HG03159 (cell line): ENCODE data around the gene PTPRM.
A peak's percentile ranks its signal among the peaks of the same experiment; 100 is the strongest.

Experiments used
- ATAC-seq: cut with Tn5 transposase; IDR thresholded peaks from one replicate; pipeline ENCODE4 v1.9.1; 2021; ENCODE audit warnings: mild to moderate bottlenecking, moderate library complexity; ENCODE audit not compliant: unreplicated experiment

Gene PTPRM

GRCh38 chr18:7787339-7787738 is 220.2 kb downstream of the PTPRM start:
- ATAC-seq = no peak

GRCh38 chr18:7789856-7790552 is 222.9 kb downstream of the PTPRM start:
- no peak for ATAC-seq

GRCh38 chr18:7793100-7793499 is 226.0 kb downstream of the PTPRM start:
- no peak for ATAC-seq

GRCh38 chr18:7803956-7804469 is 236.9 kb downstream of the PTPRM start:
- ATAC-seq = no peak

DNA sequence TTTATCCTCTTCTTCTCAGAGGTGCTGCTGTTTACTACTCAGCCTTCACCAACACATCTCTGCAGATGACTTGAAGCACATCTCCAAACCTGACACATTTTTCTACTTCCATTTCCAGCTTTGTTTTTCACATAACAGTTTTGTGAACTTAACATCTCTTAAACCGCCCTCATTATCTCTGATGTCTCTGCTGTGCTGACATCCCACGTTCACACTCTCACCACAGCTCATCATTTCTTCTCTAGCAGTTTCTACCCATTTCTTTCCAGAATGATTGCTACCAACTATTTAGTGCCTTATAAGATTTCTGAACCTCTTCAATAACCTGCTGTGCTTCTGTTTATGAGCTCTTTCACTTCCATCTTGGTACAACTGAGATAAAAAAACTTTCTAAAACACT is 238.0 kb downstream of the PTPRM start:
- ATAC-seq = no peak

- no peak for ATAC-seq
Measured at GRCh38 chr18:7805880-7806279, 238.8 kb downstream of the PTPRM start.

- ATAC-seq = no peak
Measured at GRCh38 chr18:7807936-7808453, 240.9 kb downstream of the PTPRM start.

GRCh38 chr18:7808992-7809391 is 241.9 kb downstream of the PTPRM start:
- ATAC-seq = no peak

GRCh38 chr18:7809455-7809854 is 242.3 kb downstream of the PTPRM start:
- no peak for ATAC-seq

- ATAC-seq = no peak
Measured at GRCh38 chr18:7809978-7810377, 242.9 kb downstream of the PTPRM start.

DNA sequence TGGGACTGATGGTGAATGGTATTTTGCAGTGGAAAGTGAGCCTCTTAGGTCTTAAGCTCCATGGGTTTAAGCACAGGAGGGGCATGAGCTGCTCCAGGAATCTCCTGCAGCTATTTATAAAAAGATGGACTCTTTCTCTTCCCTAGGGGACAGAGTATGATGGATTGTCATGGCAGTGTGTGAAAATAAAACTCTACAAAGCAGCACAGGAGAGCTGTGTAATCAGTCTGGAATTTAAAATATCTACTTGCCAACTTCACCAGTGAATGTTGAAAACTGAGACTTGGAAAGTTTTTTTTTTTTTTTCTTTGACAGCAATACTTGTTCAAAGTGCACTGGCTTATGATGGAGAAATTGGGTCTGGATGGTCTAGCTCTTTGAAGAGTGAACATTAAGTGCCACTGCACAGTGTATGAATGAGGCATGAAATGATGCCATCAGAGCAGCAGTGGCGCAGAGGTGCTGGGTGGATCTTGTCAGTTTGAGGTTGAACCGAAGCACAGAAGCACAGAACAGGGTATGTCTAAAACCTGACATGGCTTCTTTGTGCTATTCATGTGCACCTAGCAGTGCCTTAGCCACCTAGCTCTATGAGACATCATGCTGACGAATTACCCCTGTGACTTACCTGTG is 245.4 kb downstream of the PTPRM start:
- no peak for ATAC-seq

DNA sequence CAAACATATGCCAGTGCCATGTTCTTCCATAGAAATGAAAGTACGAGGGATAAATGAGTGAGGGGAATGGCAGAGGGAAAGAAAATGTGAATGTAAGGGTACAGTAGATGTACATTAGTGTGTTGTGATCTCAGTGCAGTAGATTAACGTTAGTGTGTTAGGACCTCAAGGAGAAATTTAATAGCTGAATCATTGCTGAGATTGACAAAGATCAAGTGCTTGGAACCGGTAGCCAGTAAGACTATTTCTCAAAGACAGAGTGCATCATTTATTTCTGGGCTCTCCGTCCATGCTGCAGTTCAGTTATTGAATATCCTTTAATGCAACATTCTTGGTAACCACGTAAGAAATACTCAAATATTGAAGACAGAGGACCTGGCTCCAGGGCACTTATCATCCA is 246.0 kb downstream of the PTPRM start:
- ATAC-seq = no peak

DNA sequence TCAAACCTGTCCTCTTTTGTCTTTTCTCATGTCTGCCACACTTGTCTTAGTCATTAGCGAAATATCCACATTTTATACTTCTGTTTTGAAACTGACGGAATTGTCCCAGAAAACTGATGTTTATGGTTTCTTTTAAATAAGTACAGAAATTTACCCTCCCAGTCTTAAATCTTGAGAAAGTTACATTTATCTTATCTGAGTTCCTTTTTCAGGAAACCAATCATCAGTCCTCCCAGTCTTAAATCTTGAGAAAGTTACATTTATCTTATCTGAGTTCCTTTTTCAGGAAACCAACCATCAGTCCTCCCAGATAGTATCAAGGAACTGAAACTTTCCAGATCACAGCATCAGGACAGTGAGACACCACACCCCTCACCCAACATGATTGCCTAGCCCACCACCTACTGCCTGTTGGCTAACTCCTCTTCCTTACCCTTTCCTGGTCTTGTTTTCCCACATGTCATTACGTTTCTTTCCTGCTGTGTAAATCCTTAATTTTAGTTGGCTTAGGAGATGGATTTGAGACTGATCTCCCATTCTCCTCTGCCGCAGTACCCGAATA is 247.7 kb downstream of the PTPRM start:
- ATAC-seq = no peak

DNA sequence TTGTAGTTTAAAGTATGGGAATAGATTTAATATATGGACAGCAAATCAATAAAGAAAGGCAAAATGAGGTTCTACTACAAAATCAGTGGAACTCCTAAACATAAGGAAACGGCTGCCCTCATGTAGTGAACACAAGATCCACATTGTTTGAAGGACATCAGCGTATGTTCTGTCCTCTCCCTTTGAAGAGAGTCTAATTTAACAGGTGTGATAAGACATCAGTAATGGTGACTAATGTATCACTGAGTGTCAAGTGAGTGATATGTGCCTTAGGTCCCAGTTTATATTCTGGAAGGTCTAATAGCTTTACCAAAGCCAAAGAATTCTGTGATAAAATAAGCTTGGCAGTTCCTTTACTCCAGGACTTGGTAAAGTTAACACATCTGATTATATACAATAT is 248.7 kb downstream of the PTPRM start:
- no peak for ATAC-seq

DNA sequence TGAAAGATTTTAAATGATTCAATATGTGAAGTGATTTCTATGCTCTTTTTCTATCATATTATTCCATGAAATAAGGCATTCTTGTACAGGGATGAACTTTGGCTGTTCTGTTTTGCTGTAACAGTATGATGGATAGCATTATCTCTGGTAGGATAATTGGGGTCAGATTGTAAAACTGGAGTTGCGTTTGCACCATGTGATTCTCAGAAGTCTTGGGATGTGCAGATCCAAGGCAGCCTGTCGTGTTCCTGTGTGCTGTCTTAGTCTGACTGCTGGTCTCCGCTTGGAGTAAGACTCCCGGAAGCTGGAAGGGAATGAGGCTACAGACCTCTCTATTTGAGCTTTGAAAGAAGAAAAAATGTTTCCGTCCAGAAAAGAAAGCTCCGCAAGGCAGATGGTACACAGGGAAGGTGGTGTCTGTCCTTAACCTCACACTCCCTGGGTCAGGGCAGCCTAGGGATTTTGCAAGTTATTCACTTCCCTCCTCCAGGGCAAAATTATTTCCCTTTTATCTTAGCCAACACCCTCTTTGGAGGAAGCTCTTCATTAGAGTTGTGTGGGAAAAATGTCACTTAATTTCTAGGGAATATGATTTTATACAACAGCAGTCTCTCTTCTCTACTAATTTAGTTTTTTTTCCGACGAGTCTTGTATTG is 250.6 kb downstream of the PTPRM start:
- no peak for ATAC-seq

DNA sequence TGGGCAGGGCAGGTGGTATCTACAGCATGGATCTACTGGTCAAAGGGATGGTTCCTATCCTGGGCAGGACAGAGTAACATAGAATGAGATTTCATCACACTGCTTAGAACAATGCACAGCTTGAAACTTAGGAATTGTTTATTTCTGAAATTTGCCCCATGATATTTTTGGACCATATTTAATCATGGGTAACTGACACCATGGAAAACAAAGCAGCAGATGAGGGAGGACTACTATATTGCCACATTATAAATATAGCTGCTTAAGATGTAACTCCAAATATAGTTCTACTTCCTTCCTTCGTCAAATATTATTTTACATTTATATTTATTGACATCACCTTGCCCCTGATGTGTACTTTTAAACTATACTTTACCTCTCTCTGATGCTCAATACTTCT is 254.7 kb downstream of the PTPRM start:
- ATAC-seq = no peak

DNA sequence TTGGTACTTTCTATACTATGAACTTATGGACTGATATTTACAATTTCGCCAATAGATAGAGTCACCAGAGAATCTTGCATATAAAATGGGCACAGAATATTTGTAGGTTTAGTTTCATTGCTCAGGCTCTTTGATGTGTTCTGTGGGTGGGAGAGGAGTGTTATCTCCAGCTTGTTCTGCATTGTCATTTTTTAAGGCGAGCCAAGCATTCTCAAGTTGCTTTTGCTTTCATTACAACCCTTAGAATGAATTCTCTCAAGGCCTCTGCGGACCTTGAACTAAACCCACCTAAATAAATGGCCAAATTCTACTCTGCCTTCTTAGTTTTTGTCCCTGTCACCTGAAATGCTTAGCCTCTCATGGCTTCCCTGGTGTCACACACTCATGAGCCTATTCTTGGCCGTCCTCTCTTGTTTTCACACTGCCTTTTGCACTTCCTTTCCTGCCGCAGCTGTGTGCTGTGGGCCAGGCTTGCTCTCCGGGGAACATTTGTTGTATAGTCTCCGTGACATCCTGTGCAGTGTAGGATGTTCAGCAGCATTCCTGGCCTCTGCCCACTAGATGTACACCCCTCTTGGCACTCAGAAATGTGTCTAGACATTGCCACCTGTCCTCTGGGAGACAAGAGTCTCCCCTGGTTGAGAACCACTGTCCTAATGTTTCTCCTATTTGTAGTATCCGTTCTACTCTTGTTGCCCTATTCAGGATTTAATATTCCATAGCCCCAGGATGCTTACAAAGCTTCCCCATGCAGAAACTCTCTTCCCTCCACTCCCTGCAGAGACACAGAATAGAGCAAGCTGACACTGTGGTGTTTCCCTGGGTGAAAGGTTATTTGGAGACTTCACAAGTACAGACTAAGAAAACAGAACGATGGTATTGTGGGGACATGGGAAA is 255.6 kb downstream of the PTPRM start:
- no peak for ATAC-seq

DNA sequence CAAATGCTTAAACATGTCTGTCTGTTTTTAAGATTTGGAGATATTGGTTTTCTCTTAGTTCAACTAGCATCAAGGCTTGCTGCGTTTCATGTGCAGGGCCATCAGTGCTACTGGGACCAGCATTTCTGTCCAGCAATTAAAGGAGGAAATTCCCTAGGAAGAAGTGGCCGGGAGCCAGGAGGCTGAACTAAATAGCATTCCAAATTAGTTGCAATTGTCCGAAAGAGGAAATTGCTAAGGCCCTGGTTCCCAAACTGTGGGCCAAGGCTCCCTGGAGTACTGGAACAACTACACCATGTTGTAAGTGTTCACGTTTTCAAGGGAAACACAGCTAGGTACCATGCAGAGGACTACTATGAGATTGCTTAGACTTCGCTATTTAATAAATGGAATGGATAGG is 257.9 kb downstream of the PTPRM start:
- ATAC-seq = no peak

DNA sequence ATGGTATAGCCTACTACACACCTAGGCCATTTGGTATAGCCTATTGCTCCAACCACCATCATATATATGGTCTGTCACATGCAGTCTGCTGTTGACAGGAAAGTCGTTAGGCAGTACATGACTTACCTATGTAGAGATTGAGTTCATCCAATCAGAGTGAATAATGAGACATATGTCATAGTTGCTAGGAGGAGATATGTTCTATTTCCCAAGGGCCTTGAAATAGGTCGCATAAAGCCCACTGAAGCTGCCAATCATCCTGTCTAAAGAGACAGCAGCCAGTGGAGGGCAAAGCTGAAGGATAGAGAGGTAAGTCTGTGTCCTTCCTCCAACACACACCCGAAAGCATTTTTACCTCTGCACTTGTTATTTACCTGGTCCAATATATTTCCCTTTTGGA is 263.4 kb downstream of the PTPRM start:
- ATAC-seq = peak; percentile 92

DNA sequence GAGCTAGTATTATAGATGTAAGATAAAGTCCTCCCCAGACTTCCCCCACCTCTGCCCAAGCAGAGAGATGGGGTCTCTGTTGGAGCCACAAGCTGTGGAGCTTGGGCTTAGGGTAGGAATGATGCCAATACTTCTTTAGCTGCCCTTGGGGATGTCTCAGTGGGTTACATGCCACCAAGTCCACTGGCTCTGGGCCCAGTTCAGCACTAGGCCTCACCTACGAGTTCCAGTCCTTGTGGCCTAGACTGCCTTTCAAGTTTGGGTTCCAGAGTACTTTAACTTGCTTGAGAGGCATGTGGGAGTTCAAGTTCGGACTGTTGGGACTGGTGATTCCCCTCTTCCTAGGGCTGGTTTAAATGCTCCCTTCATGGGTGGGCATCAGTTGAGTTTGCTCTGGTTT is 272.4 kb downstream of the PTPRM start:
- ATAC-seq = no peak

- no peak for ATAC-seq
Measured at GRCh38 chr18:7840411-7840810, 273.3 kb downstream of the PTPRM start.
